Measurements from ENCODE around the gene HRCT1.

DNA sequence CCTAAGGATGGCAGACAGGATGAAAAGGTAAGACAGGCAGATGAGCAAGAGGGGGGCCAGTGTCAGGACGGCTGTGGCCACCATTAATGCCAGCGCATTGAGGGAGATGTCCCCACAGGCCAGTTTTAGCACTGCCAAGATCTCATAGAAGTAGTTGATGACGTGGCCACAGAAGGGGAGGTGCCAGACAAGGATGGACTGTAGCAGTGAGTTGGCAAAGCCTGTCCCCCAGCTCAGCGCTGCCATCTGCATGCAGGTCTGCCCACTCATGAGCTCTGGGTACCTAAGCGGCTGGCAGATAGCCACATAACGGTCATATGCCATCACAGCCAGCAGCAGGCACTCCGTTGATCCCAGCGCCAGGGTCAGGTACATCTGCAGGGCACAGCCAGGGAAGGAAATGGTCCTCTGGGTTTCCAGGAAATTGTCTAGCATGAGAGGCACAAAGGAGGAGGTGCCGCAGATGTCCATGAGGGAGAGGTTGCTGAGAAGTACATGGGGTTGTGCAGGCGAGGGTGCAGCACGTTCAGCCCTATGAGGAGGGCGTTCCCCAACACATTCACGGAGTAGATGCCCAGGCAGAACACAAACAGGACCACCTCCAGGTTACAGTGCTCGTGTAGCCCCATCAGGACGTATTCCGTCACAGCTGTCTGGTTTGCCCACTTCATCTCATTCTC is 46.6 kb upstream of the HRCT1 start:
- no peak for TF ChIP-seq EZH2 (IDR thresholded peaks at IDR 0.05)
- TF ChIP-seq CEBPB (IDR thresholded peaks at IDR 0.05; ENCODE audit: low read depth): no peak
- no peak for TF ChIP-seq POLR2AphosphoS5 (IDR thresholded peaks at IDR 0.05; ENCODE audit: low read depth, low read length)
- TF ChIP-seq, protein P1, sequence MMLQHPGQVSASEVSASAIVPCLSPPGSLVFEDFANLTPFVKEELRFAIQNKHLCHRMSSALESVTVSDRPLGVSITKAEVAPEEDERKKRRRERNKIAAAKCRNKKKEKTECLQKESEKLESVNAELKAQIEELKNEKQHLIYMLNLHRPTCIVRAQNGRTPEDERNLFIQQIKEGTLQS (IDR thresholded peaks at IDR 0.05): no peak
- no peak for TF ChIP-seq YY1 (IDR thresholded peaks at IDR 0.05; ENCODE audit: extremely low read depth, insufficient replicate concordance, low read depth, low read length)
- TF ChIP-seq, protein P2, sequence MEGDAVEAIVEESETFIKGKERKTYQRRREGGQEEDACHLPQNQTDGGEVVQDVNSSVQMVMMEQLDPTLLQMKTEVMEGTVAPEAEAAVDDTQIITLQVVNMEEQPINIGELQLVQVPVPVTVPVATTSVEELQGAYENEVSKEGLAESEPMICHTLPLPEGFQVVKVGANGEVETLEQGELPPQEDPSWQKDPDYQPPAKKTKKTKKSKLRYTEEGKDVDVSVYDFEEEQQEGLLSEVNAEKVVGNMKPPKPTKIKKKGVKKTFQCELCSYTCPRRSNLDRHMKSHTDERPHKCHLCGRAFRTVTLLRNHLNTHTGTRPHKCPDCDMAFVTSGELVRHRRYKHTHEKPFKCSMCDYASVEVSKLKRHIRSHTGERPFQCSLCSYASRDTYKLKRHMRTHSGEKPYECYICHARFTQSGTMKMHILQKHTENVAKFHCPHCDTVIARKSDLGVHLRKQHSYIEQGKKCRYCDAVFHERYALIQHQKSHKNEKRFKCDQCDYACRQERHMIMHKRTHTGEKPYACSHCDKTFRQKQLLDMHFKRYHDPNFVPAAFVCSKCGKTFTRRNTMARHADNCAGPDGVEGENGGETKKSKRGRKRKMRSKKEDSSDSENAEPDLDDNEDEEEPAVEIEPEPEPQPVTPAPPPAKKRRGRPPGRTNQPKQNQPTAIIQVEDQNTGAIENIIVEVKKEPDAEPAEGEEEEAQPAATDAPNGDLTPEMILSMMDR (IDR thresholded peaks at IDR 0.05 in 2 of 3, conservative IDR thresholded peaks at IDR 0.05 in 1 of 3; ENCODE audit: borderline replicate concordance in 1 of 3, insufficient read depth in 1 of 3, low read depth in 2 of 3, low read length in 2 of 3): 0 out of 6 replicates have a peak, but pooled peaks of 1 of the 3 experiments have one; percentile 6
- peak; percentile 20; the same call in 1 of the 2 replicates for TF ChIP-seq RAD21 (IDR thresholded peaks at IDR 0.05; ENCODE audit: low read depth)
- TF ChIP-seq SP1 (IDR thresholded peaks at IDR 0.05; ENCODE audit: low read depth): no peak
- TF ChIP-seq POLR2A (IDR thresholded peaks at IDR 0.05; ENCODE audit: borderline replicate concordance, extremely low read depth, insufficient read depth, insufficient read length): no peak
- TF ChIP-seq SIN3A (IDR thresholded peaks at IDR 0.05; ENCODE audit: low read depth): no peak

Measured in HCT116 (cell line).